ENCODE data around the gene ANKRD18B.
"Not testable (repeated sequence)": the region's sequence is repeated elsewhere in the genome, so short reads cannot be mapped to it uniquely, and the experiment has no call there.

ANKRD18B gene

GRCh38 chr9:33614001-33614687 is 90.1 kb downstream of the ANKRD18B start:
- no peak for FAIRE-seq

GRCh38 chr9:33618370-33618769 is 94.3 kb downstream of the ANKRD18B start:
- FAIRE-seq: not testable (repeated sequence)

GRCh38 chr9:33619666-33620404 is 95.8 kb downstream of the ANKRD18B start:
- no peak for FAIRE-seq

- FAIRE-seq: no peak
These were observed 96.8 kb downstream of the ANKRD18B start for GRCh38 chr9:33620738-33621439.

Measured in TTC549 (cell line).